Stromal cell of bone marrow (primary cell): ENCODE measurements around the gene ZNF366.
"Not testable (repeated sequence)": the region's sequence is repeated elsewhere in the genome, so short reads cannot be mapped to it uniquely, and the experiment has no call there.

Experiments
- DNase-seq: peaks from one replicate; pipeline ENCODE4 v3.0.0-alpha.2; 2012; ENCODE audit warnings: low read depth

Gene ZNF366

DNA sequence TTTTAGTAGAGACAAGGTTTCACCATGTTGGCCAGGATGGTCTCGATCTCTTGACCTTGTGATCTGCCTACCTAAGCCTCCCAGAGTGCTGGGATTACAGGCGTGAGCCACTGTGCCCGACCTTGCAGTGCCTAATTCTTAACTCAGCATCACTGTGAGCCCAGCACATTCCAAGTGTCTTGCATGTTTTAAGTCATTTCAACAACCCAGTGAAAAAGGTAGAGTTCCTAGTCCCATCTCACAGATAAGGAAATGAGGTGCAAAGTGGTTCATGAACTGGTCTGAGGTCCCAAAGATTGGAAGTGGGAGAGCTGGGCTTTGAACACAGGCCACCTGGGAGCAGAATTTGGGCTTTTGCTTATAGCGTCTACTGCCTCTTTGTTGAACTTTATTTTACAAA lies 68.0 kb downstream of the ZNF366 start:
- DNase-seq, result no peak

DNA sequence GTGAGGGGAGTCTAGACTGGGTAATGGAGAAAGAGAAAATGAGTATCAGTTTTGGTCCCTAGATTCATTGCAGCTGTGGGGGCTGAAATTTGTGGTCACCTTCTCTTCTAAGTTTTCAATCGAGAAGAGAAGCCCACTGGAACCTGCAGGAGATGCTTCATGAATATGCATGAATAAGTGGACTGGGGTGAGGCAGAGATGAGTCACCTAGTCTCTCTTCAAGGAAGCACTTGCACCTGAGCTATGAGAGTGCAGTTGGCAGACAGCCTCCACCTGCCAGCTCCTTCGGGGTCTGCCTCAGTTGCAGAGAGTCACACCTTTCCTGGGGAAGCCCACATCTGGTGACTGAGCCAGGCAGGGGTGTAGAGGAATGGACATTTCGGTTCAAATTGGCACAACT lies 69.1 kb downstream of the ZNF366 start:
- no peak for DNase-seq

DNA sequence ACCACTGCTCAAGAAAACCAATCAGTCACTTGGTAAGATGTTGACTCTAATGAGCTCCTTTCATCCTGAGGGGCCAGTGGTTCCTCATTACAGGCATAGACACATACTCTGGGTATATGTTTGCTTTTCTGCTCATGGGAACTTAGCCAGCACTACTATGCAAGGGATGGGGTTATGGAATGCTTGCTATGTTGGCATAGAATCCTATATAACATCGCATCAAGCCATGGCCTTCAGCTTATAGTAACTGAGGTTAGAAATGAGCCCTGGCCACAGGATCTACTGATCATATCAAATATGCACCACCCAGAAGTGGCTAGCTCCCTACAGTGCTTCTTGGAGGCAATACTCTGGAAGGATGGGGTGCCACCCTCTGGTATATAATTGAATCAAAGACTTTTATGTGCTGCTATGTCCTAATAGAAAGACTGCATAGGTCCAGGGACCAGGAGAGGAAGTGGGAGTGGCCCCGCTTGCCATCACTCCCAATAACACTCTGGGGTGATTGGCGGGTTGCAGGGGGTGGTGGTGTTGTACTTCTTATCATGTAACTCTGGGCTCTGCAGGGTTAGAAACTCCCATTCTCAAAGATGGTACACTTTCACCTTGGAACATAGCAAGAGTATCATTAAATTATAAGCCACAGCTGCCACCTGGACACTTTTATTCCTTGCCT lies 70.3 kb downstream of the ZNF366 start:
- no peak for DNase-seq

DNA sequence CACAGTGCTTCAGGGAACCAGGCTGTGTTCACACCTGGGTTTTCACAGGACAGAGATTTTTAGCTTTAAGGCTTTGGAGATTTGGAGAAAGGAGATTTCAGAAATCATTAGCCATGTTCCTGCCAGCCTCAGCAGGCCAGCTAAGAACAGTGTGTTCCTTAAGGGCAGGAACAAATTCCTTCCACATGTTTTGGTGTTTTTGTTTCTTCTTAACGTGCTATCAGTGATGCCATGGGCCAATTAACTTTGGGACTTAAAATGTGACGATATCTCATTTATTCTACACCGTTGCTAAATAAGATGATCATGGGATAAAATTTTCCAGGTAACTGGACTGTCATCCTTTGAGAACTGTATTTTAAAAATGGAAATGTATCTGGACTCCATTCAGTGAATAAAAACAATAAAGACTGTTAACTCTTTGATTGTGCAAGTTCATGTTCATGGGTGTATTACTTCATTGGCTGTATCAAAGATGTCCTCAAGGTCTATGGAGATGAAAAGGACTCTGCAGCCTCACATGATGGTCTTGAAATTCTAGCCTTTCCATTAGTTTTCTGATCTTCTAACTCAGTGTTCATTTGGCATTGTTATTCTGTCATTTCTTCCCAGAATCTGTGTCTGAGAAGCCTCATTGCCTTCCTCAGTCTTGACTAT lies 72.3 kb downstream of the ZNF366 start:
- no peak for DNase-seq

DNA sequence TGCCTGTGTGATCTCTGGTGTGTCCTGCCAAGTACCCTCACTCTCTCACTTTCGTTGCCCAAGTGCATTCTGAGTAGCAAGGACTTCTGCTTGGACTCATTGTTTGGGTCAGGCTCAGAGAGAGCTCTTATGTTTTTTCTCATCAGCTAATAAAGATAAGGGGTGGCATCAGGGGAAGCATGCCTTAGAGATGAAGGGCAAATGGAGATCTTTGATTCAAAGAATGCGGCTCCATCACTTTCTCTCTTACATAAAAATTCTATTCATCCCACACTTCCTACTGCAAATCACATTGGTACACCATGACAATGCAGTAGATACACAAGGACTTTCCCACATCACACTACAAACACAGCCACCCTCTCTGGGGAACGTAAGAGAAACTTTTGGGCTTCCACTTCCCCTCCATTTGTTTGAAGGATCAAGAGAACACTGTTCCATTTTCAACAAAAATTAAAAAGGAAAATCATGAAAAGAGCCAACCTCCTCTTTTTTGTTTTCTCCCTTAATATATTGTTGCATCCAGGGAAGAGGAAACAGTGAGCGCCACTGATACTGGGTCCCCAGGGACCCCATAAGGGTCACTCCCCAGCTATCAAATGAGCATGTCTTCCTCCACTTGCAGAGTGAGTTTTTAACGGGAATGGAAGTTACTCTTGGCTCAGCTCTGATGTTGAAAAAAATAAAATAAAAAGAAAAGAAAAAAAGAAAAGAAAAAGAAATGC lies 73.0 kb downstream of the ZNF366 start:
- no peak for DNase-seq

DNA sequence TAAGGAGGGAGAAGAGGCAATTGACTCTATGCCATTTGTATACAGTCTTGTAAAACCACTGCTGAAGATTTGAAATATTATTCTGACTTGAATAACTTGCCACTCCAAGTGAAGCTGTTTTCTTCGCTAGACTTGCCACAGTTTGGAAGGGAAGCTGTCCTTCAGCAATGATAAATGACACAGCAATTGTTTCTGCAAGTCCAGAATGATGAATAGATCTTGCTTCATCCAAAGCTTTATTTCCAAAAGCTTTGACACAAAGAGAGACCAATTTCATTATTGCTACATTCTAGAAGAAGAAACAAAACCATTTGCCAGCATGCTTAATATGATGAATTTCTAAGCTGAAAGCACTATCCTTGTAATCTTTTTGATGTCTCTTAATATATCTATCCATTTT lies 73.7 kb downstream of the ZNF366 start:
- no peak for DNase-seq

DNA sequence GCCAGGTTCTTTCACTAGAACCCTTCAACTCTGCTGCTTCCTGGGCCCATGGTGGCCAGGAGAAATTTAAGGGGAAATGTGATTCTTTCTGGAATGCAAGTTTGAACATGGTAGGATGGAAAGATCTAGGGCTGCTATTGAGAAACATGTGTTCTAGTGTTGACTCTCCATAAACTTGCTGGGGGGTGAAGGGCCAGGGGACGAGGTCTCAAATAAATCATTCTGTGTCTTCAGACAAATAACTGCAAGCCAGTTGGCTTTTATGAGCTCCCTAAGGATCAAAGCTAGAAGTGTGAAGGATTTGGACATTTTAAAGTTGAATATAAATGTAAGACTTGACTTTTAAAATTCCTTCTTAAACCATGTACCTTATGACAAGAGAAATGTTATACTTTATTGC lies 78.5 kb downstream of the ZNF366 start:
- DNase-seq, result no peak

DNA sequence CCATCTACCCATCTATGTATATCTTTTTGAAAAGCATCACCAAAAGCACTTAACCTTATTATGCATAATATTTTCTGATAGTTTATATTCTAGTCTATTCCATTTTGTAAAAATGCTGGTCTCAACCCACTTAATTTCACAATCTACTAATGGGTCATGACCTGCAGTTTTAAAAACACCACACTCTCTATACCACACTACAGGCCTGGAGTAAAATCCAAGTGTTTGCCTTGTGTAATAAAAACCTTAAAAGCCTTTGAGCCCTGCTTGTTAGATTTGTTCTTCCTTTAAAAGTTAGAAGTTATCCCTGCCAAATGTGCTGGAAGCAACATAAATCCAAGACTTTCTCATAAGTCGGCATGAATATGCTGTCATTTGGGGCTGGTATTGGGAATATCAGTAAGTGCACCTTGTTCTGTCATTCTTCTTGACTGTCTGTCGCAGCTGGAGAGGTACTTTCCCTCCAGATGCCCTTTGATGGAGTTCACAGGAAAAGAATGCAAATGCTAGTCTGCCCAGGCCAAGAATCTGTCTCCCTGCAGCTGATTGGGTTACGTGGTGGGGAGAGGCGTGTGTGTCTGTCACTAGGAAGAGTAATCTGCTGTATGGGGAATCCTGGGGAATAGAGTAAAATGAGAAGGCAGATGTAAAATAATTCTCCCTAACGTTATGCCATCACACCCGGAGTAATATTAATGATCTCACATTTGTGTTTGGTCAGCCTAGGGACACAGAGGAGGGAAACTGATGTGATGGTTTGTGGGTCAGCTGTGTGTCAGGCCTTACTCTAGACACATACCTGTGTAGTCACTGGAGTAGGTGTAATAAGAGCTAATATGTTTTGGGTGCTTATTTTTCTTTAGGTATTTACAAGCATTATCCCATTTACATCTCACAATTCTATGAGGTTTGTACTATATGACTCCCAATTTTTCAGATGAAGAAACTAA lies 79.4 kb downstream of the ZNF366 start:
- DNase-seq, result peak; percentile 30

DNA sequence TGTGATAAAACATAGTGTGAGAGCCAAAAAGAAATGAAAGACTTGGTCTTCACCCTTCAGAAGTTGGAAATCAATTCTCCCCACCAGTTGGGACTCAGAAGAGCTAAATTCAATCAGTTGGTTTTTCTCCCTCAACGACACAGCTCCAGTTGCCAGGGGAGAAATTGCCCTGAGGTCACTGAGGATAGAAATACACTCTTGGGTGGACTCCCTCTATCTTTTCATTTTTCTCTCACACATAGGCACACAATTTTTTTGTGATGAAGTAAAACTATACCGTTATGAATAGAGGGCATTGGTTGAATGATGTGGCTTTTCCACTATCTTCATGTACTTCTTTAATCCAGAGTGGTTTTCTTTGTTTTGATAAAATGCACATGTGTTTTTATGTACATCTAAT lies 80.2 kb downstream of the ZNF366 start:
- DNase-seq, result no peak

DNA sequence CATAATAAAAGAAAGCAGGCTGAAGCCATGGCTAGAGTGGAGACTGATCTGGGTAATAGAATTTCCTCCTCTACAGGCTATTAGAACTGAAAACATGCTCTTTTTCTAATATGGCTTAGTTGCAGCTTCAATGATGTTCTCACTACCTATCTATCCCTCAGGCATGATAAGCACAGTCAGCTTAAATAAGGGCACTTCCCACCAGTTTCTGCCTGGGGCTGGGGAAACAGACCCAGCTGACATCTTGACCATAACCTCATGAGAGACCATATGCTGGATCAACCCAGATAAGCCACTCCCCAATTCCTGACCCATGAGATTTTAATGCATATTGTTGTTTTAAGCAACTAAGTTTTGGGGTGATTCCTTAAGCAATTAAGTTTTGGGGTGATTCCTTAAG lies 81.2 kb downstream of the ZNF366 start:
- no peak for DNase-seq

DNA sequence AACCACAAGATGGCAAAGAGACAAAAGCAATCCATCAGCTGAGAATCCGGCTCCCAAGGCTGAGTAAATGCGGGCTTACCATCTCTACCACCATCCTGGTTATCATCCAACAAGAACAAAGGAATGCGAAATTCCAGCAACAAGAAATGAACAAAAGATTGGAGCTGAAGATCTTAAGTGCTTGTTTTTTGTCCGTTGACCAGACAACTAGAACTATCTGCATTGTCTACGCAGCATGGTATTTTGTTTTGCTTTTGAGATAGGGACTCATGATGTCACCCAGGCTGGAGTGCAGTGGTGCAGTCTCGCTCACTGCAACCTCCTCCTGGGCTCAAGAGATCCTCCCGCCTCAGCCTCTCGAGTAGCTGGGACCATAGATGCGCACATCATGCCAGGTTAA lies 88.9 kb downstream of the ZNF366 start:
- no peak for DNase-seq

DNA sequence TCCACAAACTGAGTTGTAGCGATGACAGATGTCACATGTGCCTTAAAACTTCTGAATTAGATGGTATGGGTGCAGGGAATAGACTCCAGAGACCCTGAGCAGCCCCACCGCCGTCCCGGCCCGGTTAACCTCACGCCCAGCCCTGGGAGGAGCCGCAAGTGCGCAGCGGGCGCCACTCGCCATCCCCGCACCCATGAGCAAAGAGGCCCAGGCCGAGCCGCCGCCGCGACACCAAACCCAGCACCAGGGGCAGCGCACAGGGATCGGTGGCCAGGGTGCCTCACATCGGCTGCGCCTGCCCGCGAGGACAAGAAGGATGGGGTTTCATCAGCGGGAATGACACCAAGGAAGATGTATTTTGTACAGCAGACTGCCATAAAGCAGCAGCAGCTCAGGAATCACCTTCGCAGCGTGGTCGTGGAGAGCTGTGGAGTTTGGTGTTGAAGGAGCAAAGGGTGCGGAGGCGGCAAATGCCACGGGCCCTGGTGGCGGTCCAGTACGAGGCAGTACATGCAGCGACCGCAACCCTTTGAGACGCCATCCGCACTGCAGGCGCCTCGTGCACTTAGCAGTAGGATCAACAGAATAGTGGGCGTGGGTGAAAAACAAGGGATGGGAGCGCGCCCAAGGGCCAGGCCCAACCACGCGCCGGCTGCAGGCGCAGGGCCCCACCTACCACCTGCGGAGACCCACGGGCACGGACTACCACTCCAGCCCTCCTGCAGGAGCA lies 89.7 kb downstream of the ZNF366 start:
- no peak for DNase-seq

DNA sequence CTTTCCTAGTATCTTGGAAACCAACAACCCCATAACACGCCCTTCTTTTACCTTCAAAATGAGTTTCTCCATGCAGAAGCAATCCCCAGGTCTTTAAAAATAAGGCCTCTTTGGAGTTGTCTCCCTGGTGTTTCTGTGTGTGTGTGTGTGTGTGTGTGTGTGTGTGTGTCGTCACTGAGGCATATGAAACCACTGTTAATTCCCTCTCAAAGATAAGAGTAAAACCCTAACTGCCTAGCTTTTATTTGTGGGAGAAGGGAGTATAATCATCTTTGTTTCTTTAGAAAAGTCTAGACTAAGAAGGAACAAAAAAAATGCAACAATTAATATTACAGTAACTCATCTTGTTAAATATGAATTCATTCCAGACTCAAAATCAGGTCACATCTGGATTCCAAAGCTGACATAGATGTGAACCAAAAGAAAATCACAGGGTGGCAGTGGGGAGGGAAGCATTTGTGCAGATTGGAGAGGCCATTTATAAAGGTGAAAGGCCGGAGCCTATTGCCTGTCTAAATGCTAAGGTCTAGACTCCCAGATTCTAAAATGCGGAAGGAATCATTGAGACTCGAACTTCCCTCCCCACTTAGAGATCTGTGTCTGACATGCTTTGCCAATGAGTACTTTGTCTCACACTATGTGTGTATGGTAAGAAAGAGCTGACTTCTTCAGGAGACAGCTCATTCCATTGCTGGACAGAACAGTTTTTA lies 91.4 kb downstream of the ZNF366 start:
- DNase-seq, result no peak

DNA sequence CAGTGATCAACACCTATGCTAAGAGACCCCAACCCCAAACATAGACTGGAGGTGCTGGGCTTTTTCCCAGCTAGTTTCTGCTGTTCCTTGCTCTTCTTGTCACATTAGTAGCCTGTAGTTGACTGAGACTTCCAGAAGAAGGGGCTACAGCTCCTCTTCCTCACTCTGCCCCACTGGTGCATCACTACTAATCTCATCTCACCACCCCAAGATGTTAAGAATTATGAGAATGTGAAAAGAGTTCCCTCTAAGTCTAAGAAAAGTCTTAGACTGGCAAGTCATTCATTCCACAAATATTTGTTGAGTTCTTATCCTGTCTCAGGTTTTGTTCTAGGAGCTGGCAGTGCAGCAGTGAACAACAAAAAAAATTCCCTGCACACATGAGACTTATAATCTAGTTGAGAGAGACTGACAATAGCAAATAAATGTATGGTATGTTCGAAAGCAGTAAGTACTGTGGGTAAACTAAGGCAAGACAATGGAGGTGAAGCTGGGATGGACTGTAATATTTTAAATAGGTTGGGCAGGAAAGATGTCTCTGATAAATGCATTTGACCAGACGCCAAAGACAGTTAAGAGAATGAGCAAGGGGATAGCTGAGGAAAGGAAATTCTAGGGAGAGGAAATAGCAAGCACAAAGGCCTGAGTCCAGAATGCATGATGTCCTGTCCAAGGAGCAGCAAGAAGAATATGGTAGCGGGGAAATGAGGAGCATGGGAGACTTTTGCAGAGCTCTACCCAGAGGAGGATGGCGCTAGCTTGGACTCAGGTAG lies 94.7 kb downstream of the ZNF366 start:
- no peak for DNase-seq

DNA sequence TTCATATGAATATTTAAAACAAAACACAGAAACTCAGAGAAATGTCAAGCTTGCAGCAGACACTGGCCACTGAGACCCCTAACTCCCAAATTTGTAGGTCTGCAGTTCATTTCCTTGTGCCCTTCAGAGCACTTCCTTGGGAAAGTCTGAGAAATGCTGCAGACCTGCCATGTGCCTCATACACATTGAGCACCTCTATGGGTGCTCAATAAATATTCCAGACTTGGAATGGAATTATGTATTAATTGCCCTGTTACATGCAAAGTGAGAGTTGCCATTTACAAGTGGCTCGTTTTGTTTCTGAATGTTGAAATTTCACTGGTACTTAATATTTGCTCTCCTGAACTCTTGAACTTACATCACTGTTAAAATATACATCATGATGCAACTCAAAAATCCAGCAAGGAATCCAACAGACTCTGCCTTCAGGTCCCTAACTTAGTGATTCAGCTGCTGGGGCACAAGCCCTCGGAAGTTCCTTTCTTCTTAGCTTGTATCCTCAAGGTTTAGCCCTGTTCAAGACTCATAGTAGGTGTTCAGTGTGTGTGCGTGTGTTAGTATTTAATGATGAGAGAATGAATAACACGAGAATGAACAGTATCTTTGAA lies 96.4 kb downstream of the ZNF366 start:
- DNase-seq, result no peak

DNA sequence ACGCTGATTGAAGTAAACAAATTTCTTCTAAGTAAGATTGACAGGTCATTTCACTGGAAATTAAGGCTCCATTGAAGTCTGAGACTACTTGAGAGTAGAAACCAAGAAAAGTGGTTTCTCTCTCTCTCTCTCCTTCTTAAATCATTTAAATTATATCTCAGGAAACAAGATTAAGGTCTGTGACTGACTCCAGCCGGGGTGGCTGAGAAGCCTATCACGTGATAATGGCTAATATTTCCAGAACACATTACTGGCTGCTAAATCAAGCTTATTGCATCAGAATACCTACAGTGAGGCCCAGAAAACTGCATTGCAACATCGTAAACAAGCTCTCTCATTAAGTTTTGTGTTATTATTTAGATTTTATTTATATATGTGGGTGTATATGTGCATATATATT lies 98.6 kb downstream of the ZNF366 start:
- no peak for DNase-seq

DNA sequence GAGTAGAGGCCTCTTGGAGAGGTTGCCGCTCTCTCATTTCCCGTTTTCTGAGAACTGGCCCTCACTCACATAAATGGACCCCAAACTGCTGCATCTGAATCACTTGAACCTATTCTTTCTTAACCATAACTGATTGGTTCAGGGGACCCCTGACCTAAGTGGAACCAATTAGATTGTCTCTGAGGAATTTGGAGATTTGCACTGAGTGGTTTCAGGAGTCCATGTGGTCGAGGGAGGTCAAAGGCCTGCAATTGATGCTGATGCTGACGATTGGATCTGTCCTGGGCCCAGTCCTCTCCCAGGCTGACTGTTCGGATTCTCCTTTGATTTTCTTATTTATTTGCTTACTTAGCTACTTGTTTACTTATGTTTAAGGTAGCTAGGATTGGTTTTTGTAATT lies 99.1 kb downstream of the ZNF366 start:
- no peak for DNase-seq

DNA sequence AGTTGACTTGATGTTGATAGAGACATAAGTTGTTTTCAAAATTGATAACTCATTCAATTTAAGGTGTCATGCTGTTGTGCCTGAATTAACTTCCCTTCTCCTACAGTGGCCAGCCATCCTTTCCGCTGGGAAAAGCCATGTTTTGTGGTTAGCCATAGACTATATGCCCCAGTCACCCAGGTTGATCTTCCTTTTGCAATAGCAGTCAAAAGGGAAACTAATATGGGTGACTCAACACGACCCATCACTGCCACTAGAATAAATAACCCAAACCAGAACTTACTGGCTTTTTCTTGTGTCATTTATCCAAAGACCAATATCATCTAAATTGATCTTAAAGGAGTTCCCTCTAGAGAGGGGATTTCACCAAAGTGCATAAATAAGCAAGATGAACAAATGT lies 99.7 kb downstream of the ZNF366 start:
- DNase-seq, result no peak

DNA sequence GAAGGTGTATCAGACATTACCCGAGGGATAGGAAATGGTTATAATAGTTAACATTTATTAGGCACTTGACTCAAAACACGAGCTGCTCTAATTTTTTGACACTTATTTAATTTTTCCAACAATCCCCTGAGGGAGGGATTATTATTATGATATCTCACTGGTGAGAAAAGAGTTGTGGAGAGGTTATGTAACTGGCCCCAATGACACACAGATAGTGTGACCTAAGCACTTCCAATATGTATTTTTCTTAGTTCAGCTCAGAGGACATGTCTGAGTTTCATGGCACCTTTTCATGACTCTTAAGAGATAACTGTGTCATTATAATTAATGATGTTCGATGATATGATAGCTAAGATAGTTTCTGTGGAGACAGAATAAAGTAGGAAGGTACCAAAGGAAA lies 100.1 kb downstream of the ZNF366 start:
- no peak for DNase-seq

DNA sequence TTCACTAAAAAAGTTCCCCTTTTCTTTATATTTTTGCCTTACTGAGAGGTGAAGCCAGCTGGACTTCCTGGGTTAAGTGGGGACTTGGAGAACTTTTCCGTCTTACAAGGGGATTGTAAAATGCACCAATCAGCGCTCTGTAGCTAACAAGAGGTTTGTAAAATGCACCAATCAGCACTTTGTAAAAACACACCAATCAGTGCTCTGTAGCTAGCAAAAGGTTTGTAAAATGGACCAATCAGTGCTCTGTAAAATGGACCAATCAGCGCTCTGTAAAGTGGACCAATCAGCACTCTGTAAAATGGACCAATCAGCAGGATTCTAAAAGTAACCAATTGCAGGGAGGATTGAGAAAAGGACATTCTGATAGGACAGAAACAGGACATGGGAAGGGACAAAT lies 102.4 kb downstream of the ZNF366 start:
- DNase-seq, result not testable (repeated sequence)
